ENCODE results near the gene POP7.

POP7 gene

GRCh38 chr7:100670074-100670473 is 35.8 kb upstream of the POP7 start:
- ATAC-seq (ENCODE audit: low read depth): no peak
- TF ChIP-seq, protein P1, sequence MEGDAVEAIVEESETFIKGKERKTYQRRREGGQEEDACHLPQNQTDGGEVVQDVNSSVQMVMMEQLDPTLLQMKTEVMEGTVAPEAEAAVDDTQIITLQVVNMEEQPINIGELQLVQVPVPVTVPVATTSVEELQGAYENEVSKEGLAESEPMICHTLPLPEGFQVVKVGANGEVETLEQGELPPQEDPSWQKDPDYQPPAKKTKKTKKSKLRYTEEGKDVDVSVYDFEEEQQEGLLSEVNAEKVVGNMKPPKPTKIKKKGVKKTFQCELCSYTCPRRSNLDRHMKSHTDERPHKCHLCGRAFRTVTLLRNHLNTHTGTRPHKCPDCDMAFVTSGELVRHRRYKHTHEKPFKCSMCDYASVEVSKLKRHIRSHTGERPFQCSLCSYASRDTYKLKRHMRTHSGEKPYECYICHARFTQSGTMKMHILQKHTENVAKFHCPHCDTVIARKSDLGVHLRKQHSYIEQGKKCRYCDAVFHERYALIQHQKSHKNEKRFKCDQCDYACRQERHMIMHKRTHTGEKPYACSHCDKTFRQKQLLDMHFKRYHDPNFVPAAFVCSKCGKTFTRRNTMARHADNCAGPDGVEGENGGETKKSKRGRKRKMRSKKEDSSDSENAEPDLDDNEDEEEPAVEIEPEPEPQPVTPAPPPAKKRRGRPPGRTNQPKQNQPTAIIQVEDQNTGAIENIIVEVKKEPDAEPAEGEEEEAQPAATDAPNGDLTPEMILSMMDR (IDR thresholded peaks at IDR 0.05; ENCODE audit: poor library complexity, severe bottlenecking): no peak
- H3K36me3 ChIP-seq (ENCODE audit: low read depth): no peaks in the 10 kb centered on the region
- H3K27me3 ChIP-seq (ENCODE audit: insufficient read depth, poor library complexity, severe bottlenecking): no peaks in the 10 kb centered on the region
- H3K27ac ChIP-seq (ENCODE audit: poor library complexity, severe bottlenecking): no peak overlapping the region
- H3K9me3 ChIP-seq (ENCODE audit: severe bottlenecking): no peaks in the 10 kb centered on the region
- no peak overlapping the region for H3K4me3 ChIP-seq (ENCODE audit: severe bottlenecking)
- no peaks in the 10 kb centered on the region for H3K4me1 ChIP-seq (ENCODE audit: insufficient read depth, poor library complexity, severe bottlenecking)
- DNase-seq (ENCODE audit: low spot score): no peak

GRCh38 chr7:100671353-100672327 is 34.3 kb upstream of the POP7 start:
- H3K9me3 ChIP-seq (ENCODE audit: severe bottlenecking): no peaks in the 10 kb centered on the region
- H3K27me3 ChIP-seq (ENCODE audit: insufficient read depth, poor library complexity, severe bottlenecking): no peaks in the 10 kb centered on the region
- ATAC-seq (ENCODE audit: low read depth): no peak
- DNase-seq (ENCODE audit: low spot score): no peak
- H3K4me3 ChIP-seq (ENCODE audit: severe bottlenecking): no peak overlapping the region
- H3K36me3 ChIP-seq (ENCODE audit: low read depth): peaks cover 3% of the 10 kb centered on the region
- H3K27ac ChIP-seq (ENCODE audit: poor library complexity, severe bottlenecking): no peak overlapping the region
- TF ChIP-seq, protein P1 (IDR thresholded peaks at IDR 0.05; ENCODE audit: poor library complexity, severe bottlenecking): no peak
- H3K4me1 ChIP-seq (ENCODE audit: insufficient read depth, poor library complexity, severe bottlenecking): no peaks in the 10 kb centered on the region

GRCh38 chr7:100673302-100673941 is 32.5 kb upstream of the POP7 start, which contains the start of gene GNB2:
GNB2 (plus strand) TSS chr7:100673740; CDS start chr7:100676266, 2,526 bp downstream.
- ATAC-seq (ENCODE audit: low read depth): peak; percentile 69
- Histone ChIP-seq H3K4me3 (ENCODE audit: severe bottlenecking) (peak within 1 kb of the TSS; percentile 92), H3K27me3 (ENCODE audit: insufficient read depth, poor library complexity, severe bottlenecking) (no peaks in the 10 kb centered on the region), H3K4me1 (ENCODE audit: insufficient read depth, poor library complexity, severe bottlenecking) (no peaks in the 10 kb centered on the region), H3K27ac (ENCODE audit: poor library complexity, severe bottlenecking) (peak within 1 kb of the TSS; percentile 75), H3K36me3 (ENCODE audit: low read depth) (peaks cover 21% of the 10 kb centered on the region), H3K9me3 (ENCODE audit: severe bottlenecking) (no peaks in the 10 kb centered on the region)
- peak; percentile 97 for DNase-seq (ENCODE audit: low spot score)
- TF ChIP-seq, protein P1 (IDR thresholded peaks at IDR 0.05; ENCODE audit: poor library complexity, severe bottlenecking): no peak

GRCh38 chr7:100673942-100674410 is 31.9 kb upstream of the POP7 start:
- H3K27ac ChIP-seq (ENCODE audit: poor library complexity, severe bottlenecking): peak overlapping the region; percentile 75

More at GRCh38 chr7:100673942-100674410, 31.9 kb upstream of the POP7 start:
- DNase-seq (ENCODE audit: low spot score) (no peak), ATAC-seq (ENCODE audit: low read depth) (no peak)
- Histone ChIP-seq H3K4me3 (ENCODE audit: severe bottlenecking) (peak overlapping the region; percentile 92), H3K27me3 (ENCODE audit: insufficient read depth, poor library complexity, severe bottlenecking) (no peaks in the 10 kb centered on the region), H3K36me3 (ENCODE audit: low read depth) (peaks cover 27% of the 10 kb centered on the region), H3K9me3 (ENCODE audit: severe bottlenecking) (no peaks in the 10 kb centered on the region), H3K4me1 (ENCODE audit: insufficient read depth, poor library complexity, severe bottlenecking) (no peaks in the 10 kb centered on the region)
- TF ChIP-seq, protein P1 (IDR thresholded peaks at IDR 0.05; ENCODE audit: poor library complexity, severe bottlenecking): no peak
